SK-N-SH (cell line): ENCODE measurements around the gene NLRC5. TPM values are rescaled to one million over a fixed set of nuclear protein-coding genes. Genes with fewer than 3 reads are reported as not detected.

Experiments
- CTCF ChIA-PET: fragments of 300-600, 350-600 bp; formaldehyde crosslinking; extraction: SDS; loops from one replicate; lab custom pipeline; 2021; lab: Yijun Ruan, JAX
- POLR2A ChIA-PET: fragments of 350-600 bp; sonication (Branson Sonifier 250); formaldehyde crosslinking; extraction: SDS; loops from one replicate; lab custom pipeline; 2020; ENCODE audit warnings: antibody characterized with exemption, inconsistent platforms; lab: Yijun Ruan, JAX
- DNase-seq: peaks from one replicate; pipeline ENCODE4 v3.0.0; 2012
- H2AFZ ChIP-seq: fragments of 200-600 bp; sonication (generic); 2 replicates; pipeline ENCODE4 v1.8.1; 2016; ENCODE audit warnings: antibody characterized with exemption, mild to moderate bottlenecking, low read depth
- H3F3A ChIP-seq: fragments of 200-600 bp; sonication (generic); replicated peaks from 2 replicates; pipeline ENCODE3; 2016; ENCODE audit warnings: antibody characterized with exemption, mild to moderate bottlenecking; ENCODE audit not compliant: insufficient read depth
- H3K27ac ChIP-seq, 2 experiments: fragments of 200-500 bp in 1 of 2; fragments of 200-600 bp in 1 of 2; sonication (Bioruptor generic) in 1 of 2; sonication (generic), shearing (Covaris generic) in 1 of 2; 2 replicates each; pipeline versions ENCODE4 v1.5.1 to v1.6.1; 2014 to 2016; ENCODE audit warnings: low read depth in 2 of 2, inconsistent platforms in 1 of 2, low read length in 1 of 2, mild to moderate bottlenecking in 1 of 2, mixed read lengths in 1 of 2
- H3K27me3 ChIP-seq: fragments of 200-600 bp; sonication (generic), shearing (Covaris generic); 2 replicates; pipeline ENCODE4 v1.6.1; 2016; ENCODE audit warnings: mixed run types; ENCODE audit not compliant: insufficient read depth
- H3K36me3 ChIP-seq, 2 experiments: fragments of 200-500 bp in 1 of 2; fragments of 200-600 bp in 1 of 2; sonication (Bioruptor generic) in 1 of 2; sonication (generic) in 1 of 2; replicated peaks in 1 of 2; 2 replicates each; pipeline versions ENCODE3 to v1.5.1; 2014 to 2016; ENCODE audit warnings: low read length in 1 of 2, mild to moderate bottlenecking in 1 of 2; ENCODE audit not compliant: insufficient read depth in 2 of 2, control insufficient read depth in 1 of 2
- H3K4me1 ChIP-seq, 2 experiments: fragments of 200-500 bp in 1 of 2; fragments of 200-600 bp in 1 of 2; sonication (Bioruptor generic) in 1 of 2; sonication (generic), shearing (Covaris generic) in 1 of 2; 2 replicates each; pipeline versions ENCODE4 v1.5.1 to v1.6.1; 2014 to 2016; ENCODE audit warnings: low read depth in 1 of 2, low read length in 1 of 2, mixed run types in 1 of 2; ENCODE audit not compliant: insufficient read depth in 2 of 2, control insufficient read depth in 1 of 2
- H3K4me2 ChIP-seq: fragments of 200-600 bp; sonication (generic), shearing (Covaris generic); 2 replicates; pipeline ENCODE4 v1.6.1; 2017; ENCODE audit warnings: mixed run types
- H3K4me3 ChIP-seq, 2 experiments: fragments of 200-500 bp in 1 of 2; fragments of 200-600 bp in 1 of 2; sonication (Bioruptor generic) in 1 of 2; sonication (generic), shearing (Covaris generic) in 1 of 2; 2 replicates each; pipeline versions ENCODE4 v1.5.1 to v1.8.1; 2014 to 2016; ENCODE audit warnings: low read depth in 2 of 2, inconsistent platforms in 1 of 2, low read length in 1 of 2, mild to moderate bottlenecking in 1 of 2, mixed read lengths in 1 of 2, moderate library complexity in 1 of 2
- H3K79me2 ChIP-seq: fragments of 200-600 bp; sonication (generic); 2 replicates; pipeline ENCODE4 v1.8.1; 2017; ENCODE audit warnings: mild to moderate bottlenecking; ENCODE audit not compliant: insufficient read depth
- H3K9ac ChIP-seq: fragments of 200-600 bp; sonication (generic); 2 replicates; pipeline ENCODE4 v1.6.1; 2017; ENCODE audit warnings: mixed run types
- H3K9me2 ChIP-seq: fragments of 200-600 bp; sonication (generic); 2 replicates; pipeline ENCODE4 v1.6.1; 2017; ENCODE audit warnings: mixed run types
- H3K9me3 ChIP-seq: fragments of 200-600 bp; sonication (generic); 2 replicates; pipeline ENCODE4 v1.6.1; 2017; ENCODE audit warnings: mixed run types, mild to moderate bottlenecking, moderate library complexity
- H4K20me1 ChIP-seq: fragments of 200-600 bp; sonication (generic); 2 replicates; pipeline ENCODE4 v1.6.1; 2017; ENCODE audit warnings: mild to moderate bottlenecking, mixed run types; ENCODE audit not compliant: insufficient read depth
- JUND ChIP-seq: IDR thresholded peaks from 2 replicates; pipeline ENCODE4 v1.4.0; 2012
- MXI1 ChIP-seq: IDR thresholded peaks from 2 replicates; pipeline ENCODE4 v1.6.1; 2012; ENCODE audit warnings: mild to moderate bottlenecking, low read depth, low read length, improper control_type of control experiment
- NFIC ChIP-seq: IDR thresholded peaks from 2 replicates; pipeline ENCODE4 v1.4.0; 2012; ENCODE audit warnings: borderline replicate concordance
- RCOR1 ChIP-seq: fragments of 150-350 bp; IDR thresholded peaks from 2 replicates; pipeline ENCODE4 v1.6.1; 2017; ENCODE audit warnings: antibody characterized with exemption, low read length
- RFX5 ChIP-seq: IDR thresholded peaks from 2 replicates; pipeline ENCODE4 v1.6.1; 2012; ENCODE audit warnings: mild to moderate bottlenecking, improper control_type of control experiment, low read length
- WGBS: methylation state at CpG from one replicate; pipeline ENCODE4 v1.1.6; 2017; ENCODE audit warnings: low lambda C conversion rate; 5-methylcytosine and 5-hydroxymethylcytosine counted together
- polyA plus RNA-seq, 3 experiments: library from polyadenylated mRNA; depleted of rRNA; stranded (reverse); fragments of >200 nt; gene quantifications; 2 replicates each; pipeline ENCODE4 v1.2.3, GENCODE V29; 2012
- TF ChIP-seq, protein P1 (sequence below): fragments of 150-350 bp; IDR thresholded peaks from 2 replicates; pipeline ENCODE4 v1.6.1; 2016; ENCODE audit warnings: mild to moderate bottlenecking, low read depth, low read length
- TF ChIP-seq, protein P2 (sequence below): fragments of 200-600 bp; sonication (generic); IDR thresholded peaks from 2 replicates; pipeline ENCODE4 v1.6.1; 2017; ENCODE audit warnings: antibody characterized with exemption, mild to moderate bottlenecking, moderate library complexity
- TF ChIP-seq, protein P3 (sequence below): IDR thresholded peaks from 2 replicates; pipeline ENCODE4; 2012

NLRC5 gene
- polyA plus RNA-seq, 1 of the 3 experiments (the other 2 are of a cell fraction): 6.5 TPM

DNA sequence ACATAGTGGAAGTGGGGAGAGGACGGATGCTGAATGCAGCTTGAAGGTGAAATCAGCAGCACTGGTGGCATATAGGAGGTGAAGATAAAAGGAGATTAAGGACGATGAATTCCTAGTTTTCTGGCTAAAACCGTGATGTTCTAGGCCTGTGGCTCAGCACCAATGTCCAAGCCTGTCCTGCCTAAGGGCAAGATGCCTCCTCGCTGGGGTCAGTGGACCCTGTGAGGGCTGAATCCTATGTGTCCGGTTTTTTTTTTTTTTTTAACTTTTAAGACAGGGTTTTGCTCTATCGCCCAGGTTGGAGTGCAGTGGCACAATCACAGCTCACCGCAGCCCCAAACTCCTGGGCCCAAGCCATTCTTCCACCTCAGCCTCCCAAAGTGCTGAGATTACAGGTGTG is 115.8 kb downstream of the NLRC5 start:
- CTCF ChIA-PET: interaction anchor here (0.9 to 8.6 kb wide), 4 partner anchors 12 to 47 kb away, joined by 3 to 67 read pairs (median 3); partner anchors contain the start of gene CPNE2
- peaks cover 5% of the 10 kb centered on the region; the same call in 1 of the 2 replicates for H4K20me1 ChIP-seq
- no peak for TF ChIP-seq RFX5
- TF ChIP-seq, protein P1, sequence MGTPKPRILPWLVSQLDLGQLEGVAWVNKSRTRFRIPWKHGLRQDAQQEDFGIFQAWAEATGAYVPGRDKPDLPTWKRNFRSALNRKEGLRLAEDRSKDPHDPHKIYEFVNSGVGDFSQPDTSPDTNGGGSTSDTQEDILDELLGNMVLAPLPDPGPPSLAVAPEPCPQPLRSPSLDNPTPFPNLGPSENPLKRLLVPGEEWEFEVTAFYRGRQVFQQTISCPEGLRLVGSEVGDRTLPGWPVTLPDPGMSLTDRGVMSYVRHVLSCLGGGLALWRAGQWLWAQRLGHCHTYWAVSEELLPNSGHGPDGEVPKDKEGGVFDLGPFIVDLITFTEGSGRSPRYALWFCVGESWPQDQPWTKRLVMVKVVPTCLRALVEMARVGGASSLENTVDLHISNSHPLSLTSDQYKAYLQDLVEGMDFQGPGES: no peak
- TF ChIP-seq, protein P2, sequence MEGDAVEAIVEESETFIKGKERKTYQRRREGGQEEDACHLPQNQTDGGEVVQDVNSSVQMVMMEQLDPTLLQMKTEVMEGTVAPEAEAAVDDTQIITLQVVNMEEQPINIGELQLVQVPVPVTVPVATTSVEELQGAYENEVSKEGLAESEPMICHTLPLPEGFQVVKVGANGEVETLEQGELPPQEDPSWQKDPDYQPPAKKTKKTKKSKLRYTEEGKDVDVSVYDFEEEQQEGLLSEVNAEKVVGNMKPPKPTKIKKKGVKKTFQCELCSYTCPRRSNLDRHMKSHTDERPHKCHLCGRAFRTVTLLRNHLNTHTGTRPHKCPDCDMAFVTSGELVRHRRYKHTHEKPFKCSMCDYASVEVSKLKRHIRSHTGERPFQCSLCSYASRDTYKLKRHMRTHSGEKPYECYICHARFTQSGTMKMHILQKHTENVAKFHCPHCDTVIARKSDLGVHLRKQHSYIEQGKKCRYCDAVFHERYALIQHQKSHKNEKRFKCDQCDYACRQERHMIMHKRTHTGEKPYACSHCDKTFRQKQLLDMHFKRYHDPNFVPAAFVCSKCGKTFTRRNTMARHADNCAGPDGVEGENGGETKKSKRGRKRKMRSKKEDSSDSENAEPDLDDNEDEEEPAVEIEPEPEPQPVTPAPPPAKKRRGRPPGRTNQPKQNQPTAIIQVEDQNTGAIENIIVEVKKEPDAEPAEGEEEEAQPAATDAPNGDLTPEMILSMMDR: no peak
- no peak overlapping the region for H3K4me3 ChIP-seq
- H3K9me2 ChIP-seq: no peaks in the 10 kb centered on the region
- peak overlapping the region in 1 of 2 experiments; percentile 3; a peak in 1 of 4 replicates for H3K27ac ChIP-seq
- WGBS: 93% methylated on average over 7 of the region's 7 CpGs
- H2AFZ ChIP-seq: no peak overlapping the region
- H3K4me1 ChIP-seq: peaks cover 0 to 16% of the 10 kb centered on the region in 2 experiments; a peak in 1 of 4 replicates
- no peak overlapping the region for H3K4me2 ChIP-seq
- no peaks in the 10 kb centered on the region for H3K36me3 ChIP-seq
- no peaks in the 10 kb centered on the region for H3K27me3 ChIP-seq
- no peak overlapping the region for H3K9ac ChIP-seq
- no peaks in the 10 kb centered on the region for H3F3A ChIP-seq
- POLR2A ChIA-PET: no interaction called here
- H3K9me3 ChIP-seq: no peaks in the 10 kb centered on the region
- DNase-seq: no peak
- H3K79me2 ChIP-seq: peaks cover 42% of the 10 kb centered on the region; the same call in 1 of the 2 replicates

DNA sequence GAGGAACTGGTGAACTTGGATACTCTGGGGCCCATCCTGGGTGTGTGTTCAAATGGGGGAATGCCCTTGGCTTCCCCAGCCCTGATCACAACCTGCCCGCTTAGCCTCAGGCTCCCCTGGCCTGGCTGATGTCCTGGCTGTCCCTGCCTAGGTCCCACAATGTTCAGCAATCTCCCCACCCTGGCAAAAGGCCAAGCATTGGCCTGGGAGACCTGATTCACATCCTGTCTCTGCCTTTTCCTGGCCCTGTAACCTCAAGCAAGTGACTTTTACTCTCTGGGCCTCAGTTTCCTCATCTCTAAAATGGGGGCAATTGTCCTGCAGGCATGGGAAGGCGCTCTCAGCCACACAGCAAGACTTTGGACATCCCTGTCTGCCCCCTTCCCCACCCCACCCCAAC is 117.4 kb downstream of the NLRC5 start:
- H3K79me2 ChIP-seq: peaks cover 28% of the 10 kb centered on the region; the same call in 1 of the 2 replicates
- no peaks in the 10 kb centered on the region for H3K27me3 ChIP-seq
- H3K9me2 ChIP-seq: no peaks in the 10 kb centered on the region
- H3K36me3 ChIP-seq: no peaks in the 10 kb centered on the region
- POLR2A ChIA-PET: no interaction called here
- H4K20me1 ChIP-seq: 0 out of 2 replicates have a peak, but pooled peaks cover 2% of the 10 kb centered on the region
- no peak overlapping the region for H3K4me3 ChIP-seq
- peak; percentile 65 for DNase-seq
- WGBS: 89% methylated on average over 1 of the region's 2 CpGs
- peaks cover 4% of the 10 kb centered on the region for H3F3A ChIP-seq
- no peak overlapping the region for H2AFZ ChIP-seq
- H3K27ac ChIP-seq: no peak overlapping the region; a peak in 1 of 4 replicates
- peaks cover 0 to 16% of the 10 kb centered on the region in 2 experiments; a peak in 1 of 4 replicates for H3K4me1 ChIP-seq
- TF ChIP-seq, protein P3, sequence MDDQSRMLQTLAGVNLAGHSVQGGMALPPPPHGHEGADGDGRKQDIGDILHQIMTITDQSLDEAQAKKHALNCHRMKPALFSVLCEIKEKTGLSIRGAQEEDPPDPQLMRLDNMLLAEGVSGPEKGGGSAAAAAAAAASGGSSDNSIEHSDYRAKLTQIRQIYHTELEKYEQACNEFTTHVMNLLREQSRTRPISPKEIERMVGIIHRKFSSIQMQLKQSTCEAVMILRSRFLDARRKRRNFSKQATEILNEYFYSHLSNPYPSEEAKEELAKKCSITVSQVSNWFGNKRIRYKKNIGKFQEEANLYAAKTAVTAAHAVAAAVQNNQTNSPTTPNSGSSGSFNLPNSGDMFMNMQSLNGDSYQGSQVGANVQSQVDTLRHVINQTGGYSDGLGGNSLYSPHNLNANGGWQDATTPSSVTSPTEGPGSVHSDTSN: no peak
- no peak for TF ChIP-seq MXI1
- TF ChIP-seq NFIC: peak; percentile 65
- TF ChIP-seq JUND: no peak
- TF ChIP-seq RCOR1: no peak
- TF ChIP-seq, all 33 proteins: peak for 1
- H3K9ac ChIP-seq: no peak overlapping the region
- no peaks in the 10 kb centered on the region for H3K9me3 ChIP-seq
- H3K4me2 ChIP-seq: no peak overlapping the region
- CTCF ChIA-PET: interaction anchor here (1.0 to 8.6 kb wide), 3 partner anchors 10 to 193 kb away, joined by 3 to 67 read pairs (median 3); partner anchors contain the start of gene CPNE2
